GM21576 (cell line): ENCODE data around the gene MCU.
"Not testable (repeated sequence)": the region's sequence is repeated elsewhere in the genome, so short reads cannot be mapped to it uniquely, and the experiment has no call there.

Experiments used
- ATAC-seq: cut with Tn5 transposase; IDR thresholded peaks from one replicate; pipeline ENCODE4 v1.9.1; 2021; ENCODE audit warnings: mild to moderate bottlenecking, moderate library complexity; ENCODE audit not compliant: unreplicated experiment

MCU gene

DNA sequence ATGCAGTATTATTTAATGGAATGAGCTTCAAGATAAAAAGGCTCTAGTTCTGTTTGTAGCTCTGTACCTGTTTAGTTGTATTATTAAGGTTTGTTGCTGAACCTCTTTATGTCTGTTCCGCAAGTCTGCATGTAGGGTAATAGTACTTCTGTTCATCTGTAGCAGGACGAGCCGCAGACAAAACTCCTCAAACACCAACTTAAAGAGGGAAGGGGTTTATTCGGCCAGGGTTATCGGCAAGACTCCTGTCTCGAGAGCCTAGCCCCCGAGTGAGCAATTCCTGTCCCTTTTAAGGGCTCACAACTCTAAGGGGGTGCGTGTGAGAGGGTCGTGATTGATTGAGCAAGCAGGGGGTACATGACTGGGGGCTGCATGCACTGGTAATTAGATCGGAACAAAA lies 67.0 kb downstream of the MCU start:
- ATAC-seq, result not testable (repeated sequence)

DNA sequence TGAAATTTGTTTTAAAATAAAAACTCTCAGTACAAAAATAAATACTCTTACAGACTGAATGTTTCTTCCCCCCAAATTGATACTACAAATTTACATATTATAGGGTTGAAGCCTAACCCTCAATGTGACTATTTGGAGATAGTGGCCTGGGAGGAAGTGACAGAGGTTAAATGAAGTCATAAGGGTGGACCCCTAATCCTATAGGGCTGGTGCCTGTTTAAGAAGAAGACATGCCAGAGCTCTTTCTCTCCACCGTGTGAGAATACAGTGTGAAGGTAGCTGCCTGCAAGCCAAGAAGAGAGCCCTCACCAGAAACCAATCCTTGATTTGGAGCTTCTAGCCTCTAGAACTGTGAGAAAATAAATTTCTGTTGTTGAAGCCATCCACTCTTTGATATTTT lies 67.6 kb downstream of the MCU start:
- no peak for ATAC-seq

DNA sequence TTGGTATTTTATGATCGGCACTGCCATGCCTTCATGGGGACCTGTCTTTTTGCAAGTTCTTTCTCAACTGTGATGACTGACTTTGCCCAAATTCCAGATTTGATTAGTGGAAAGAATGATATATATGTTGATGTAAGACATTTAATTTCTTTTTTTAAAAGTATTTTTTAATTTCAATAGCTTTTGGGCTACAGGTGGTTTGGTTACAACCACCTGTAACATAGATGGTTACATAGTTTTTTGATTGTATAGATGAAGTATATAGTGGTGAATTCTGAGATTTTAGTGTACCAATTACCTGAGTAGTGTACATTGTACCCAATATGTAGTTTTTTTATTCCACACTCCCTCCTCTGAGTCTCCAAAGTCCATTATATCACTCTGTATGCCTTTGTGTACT lies 69.6 kb downstream of the MCU start:
- no peak for ATAC-seq

DNA sequence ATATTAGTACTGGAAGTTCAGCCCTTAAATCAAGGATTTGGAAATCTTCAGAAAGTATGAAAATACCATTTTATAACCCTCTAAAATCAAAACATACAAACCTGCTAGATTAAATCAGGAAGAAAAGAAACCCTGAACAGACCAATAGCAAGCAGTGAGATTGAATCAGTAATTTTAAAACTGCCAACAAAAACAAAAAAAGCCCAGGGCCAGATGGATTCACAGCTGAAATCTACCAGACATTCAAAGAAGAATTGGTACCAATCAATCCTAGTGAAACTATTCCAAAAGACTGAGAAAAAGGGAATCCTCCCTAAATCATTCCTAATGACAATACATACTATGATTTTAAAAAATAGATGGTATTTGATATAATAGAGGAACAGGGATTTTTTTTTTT lies 70.1 kb downstream of the MCU start:
- no peak for ATAC-seq

DNA sequence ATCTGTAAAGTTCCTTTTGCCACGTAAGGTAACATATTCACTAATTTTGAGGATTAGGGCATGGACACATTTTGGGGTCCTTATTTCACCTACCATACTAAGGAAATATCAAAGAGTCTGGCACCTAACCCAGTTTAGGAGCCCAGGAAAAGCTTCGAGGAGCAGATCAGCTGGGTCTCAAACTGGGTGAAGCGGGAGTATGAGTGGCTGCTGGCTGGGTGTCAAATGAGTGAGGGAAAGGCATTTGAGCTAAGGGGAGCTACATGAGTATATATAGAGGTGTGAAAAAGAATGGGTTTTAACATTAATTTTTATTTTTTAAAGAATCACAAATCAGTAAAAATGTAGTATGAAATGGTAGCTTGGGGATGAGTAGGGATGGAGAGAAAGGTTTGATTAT lies 71.3 kb downstream of the MCU start:
- no peak for ATAC-seq

DNA sequence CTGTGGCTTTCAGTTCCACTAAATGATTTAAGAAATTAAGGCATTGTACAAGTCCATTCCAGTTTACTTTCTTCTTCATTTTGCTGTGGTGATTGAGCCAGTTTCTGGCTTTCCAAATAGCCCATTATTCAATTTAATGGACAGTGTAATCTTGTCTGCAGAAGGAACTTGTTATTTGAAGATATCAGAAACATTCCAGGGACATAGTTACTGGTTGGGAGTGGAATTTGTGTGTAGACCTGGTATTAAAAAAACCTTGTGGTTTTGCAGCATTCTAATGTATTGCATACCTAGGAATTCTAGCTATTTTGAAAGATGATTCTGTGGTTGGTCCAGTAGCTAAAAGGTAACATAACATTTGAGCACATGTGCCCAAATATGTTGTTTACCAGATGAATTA lies 72.2 kb downstream of the MCU start:
- no peak for ATAC-seq

DNA sequence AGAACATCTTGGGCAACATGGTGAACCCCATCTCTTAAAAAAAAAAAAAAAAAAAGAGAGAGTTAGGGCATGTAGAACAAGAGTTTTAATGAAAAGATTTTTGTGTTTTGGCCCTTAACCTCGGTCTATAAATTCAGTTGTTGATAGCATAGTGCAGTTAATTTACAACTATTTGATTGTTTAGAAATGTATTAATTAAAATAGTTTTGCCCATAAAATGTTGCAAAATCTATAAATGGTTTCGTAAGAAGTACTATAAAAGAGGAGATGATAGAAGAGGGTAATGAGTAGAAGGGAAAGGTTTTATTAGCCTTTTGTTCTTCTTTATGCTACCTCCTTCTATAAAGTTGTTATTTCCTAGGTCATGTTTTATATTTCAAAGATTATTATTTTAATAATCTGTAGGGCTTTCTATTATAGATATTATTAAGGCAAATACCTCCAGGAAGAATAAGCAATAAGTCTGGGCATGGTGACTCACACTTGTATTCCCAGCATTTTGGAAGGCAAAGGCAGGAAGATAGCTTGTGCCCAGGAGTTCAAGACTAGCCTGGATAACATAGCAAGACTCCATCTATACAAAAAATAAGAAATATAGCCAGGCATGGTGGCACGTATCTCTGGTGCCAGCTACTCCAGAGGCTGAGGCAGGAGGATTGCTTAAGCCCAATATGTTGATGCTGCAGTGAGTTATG lies 73.3 kb downstream of the MCU start:
- no peak for ATAC-seq

DNA sequence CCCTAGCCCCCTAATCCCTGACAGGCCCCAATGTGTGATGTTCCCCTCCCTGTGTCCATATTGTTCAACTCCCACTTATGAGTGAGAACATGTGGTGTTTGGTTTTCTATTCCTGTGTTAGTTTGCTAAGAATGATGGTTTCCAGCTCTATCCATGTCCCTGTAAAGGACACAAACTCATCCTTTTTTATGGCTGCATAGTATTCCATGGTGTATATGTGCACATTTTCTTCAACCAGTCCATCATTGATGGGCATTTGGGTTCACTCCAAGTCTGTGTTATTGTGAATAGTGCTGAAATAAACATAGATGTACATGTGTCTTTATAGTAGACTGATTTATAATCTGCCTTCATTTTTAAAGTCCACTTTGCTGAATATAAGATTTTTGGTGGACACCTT lies 79.3 kb downstream of the MCU start:
- ATAC-seq, result not testable (repeated sequence)

DNA sequence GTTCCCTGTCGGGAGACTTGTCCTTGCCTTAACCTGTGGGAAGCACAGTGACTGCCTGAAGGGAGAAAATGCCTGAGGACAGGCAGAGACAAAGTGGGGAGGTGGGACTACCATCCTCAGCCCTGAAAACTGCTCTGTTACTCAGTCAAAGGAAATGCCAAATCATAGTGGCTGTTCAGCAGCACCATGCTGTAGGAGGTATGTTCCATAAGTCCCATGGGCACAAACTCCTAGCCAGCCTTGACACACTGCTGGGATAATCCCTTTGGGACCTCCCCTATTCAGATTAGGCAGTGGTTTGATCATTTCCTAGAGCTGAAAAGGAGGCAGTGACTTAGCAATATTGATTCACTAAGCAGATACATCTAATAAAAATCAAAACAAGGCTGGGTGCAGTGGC lies 80.1 kb downstream of the MCU start:
- no peak for ATAC-seq

DNA sequence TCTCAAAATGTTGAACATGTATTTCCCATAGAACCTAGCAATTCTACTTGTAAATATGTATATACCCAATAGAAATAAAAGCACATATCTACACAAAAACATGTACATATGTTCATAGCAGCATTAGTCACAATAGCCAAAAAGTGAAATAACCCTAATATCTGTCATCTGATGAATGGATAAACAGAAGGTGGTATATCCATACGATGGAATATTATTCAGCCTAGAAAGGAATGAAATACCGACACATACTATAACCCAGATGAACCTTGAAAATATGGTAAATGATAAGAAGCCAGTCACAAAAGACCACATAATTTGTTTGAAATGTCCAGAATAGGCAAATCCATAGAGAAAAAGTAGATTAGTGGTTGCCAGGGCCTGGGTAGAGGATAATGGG lies 87.9 kb downstream of the MCU start:
- ATAC-seq, result no peak

DNA sequence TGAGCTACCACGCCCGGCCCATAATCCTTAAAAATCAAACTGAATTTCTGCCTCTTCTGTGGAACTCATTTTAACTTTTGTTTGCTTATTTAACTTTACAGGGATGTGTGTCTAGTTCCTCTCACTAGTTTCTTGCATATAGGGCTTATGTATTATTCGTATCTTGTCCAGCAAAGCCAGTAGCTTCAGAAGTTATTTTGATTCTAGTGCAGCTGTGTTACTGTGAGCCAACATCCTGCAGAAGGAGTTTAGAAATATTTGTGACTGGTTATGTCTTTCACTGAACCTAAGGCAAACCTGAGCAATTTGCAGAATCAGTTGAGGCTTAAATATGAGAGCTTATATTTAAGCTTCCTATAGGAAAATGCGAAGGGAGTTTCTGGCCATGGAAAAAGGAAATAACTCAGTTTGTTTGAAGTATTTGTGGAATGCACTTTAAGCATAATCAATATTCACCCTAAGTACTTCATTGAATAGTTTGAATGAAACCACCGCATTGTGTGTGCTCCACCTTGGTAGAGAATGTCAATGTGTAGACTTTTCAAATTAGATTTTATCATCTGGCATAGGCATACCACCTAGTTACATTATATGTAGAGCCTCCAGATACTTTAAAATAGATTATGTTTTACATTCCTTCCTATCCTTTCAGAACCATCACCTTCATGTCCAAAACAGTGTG lies 90.8 kb downstream of the MCU start:
- ATAC-seq, result no peak

DNA sequence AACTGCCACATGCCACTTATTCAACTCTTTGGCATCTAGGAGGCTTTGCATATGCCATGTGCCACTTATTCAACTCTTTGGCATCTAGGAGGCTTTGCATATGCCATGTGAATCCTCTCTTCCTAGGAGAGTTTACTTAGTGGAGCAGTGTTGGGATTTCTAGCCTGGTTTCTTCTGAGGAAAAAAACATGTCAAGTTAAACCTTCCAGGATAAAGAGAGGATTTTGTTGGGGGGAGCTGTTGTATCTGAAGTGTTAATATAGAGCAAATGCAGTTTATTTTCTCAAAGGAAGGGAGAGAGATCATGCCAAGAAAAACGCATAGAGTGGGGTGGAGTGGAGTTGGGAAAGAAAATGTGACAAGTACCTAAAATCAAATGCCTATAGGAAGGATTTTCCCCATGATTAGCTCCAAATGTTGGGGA lies 91.5 kb downstream of the MCU start:
- no peak for ATAC-seq

DNA sequence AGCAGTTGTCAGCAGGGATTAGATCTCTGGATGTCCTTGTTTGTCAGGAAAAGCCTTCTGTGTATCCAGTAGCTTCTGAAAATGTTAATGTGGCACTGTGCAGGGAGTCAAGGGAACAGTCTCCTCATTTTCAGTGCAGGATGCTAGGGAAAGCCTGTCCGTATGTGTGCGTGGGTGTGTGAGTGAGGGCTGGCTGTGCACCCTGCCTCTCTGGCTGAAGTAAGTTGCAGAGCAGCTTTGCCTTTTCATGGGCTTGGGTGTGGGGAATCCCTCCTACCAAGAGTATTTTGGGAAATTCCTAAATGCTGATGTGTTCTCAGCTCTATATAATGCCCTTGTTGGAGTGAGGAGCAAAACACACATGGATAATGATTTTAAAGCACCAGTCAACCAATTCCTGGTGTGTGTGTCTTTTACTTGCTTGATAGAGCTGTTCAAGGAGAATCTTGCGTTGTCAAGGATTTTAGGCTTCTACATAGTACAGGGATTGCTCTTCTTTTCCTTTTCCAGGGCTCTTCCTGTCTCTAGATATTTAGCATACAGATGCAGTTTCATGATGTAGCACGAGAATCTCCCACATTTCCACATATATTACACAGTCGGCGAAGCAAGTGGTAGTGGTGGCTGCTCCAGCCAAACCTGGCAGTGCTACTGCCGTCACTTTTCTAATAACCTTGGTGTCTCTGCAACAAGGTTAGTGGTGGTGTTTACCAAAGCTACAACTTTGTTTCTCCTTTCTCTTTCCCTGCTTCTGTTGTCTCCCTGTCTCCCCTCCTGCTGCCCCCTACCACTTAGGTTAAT lies 92.8 kb downstream of the MCU start:
- no peak for ATAC-seq

DNA sequence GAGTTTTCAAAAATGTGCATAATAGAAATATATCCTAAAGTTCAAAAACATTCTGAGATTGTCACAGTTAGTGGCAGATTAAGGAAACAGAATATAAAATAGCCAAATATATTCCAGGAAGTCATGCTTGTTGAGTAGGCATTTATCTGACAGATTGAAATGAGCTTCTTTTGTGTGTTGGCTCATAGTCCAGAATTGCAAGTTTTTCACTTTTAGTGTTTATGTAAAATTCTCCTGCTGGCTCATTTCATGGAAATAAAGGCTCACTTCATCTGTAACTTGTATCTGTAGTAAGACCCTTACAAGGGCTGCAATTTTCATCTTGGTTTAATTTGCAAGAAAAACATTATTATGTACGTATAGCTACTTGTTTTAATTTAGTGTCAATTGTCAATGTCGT lies 93.5 kb downstream of the MCU start:
- ATAC-seq, result no peak

DNA sequence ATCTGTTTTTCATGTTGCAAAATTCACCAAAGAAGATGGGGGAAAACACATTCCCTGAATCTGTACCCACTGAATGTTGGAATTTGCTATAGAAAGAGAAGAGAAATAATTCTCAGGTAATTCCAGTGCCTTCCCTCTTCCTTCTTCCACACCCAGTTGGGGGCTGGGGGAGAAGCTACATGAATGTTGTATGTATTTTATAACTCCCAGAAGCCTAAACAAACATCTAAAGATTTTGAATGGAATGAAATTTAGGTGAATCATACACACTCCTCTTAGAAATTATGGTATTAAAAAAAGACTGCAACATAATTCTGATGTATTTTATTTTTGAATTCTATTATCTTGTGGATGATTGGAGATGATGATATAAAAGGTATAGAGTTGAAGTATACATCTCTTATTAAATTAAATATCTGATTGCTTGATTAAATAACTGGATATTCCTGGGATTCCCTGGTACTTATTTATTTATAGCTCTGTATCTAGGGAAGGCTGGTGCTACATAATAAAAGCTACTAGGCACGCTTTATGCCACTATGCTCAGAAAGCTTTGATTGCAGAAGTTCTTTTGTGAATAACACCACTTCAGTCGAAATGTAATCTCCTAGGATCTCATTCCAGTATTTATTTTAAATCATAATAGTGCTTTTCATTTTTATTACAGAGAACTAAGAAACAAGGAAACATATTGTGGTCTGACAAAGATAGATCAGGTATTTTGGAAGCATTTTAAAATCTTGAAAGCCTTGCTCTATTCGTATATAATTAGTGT lies 98.5 kb downstream of the MCU start:
- no peak for ATAC-seq

DNA sequence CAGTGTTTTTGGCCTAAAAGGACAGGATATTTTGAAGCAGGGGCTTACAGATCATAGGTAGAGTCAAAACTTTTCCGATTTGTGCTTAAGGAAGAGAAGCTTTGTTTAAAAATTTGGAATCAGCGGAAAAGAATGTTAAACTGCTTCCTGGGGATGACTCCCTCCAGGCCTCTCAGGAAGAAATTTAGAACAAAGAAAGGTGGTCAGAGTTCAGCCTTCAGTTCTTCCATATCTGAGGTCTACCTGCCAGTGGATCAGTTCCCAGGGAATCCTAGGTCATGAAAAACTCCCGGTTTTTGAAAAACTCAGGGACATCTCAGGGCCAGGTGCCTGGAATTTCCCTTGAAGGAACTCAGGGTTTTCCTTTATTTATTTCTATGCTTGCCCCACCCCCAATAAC lies 100.3 kb downstream of the MCU start:
- no peak for ATAC-seq

DNA sequence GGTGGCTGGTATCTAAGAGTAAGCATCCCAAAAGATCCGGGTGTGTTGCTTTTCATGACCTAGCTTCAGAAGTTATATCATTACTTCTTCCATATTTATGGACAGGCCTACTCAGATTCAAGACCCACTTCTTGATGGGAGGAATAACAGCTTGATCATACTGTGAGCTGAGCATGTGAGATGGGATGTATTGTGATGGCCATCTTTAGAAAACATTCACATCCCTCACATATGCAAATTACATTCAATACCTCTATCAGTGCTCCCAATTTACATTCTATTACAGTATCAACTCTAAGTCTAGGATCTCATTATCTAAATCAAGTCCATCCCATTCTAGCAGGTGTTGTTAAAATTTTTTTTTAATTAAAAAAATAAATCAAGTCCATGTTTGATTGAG lies 101.8 kb downstream of the MCU start:
- no peak for ATAC-seq

DNA sequence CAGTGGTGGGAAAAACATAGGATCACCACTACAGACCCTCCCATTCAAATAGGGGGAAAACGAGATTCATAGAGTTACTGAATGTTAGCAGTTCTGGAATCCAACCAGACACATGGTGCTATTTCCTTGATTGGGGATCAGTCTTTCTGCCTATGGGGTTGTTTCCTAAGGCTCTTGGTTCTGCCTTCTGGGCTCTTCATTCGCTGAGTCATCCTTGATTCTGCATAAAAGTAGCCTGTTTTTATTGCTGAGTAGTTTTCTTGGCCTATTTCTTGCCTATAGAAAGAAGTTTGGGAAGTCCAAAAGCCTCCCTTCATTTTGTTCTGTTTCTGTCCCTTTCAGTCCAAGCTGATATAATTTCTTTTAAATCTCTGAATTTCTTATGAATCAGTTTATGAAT lies 102.3 kb downstream of the MCU start:
- ATAC-seq, result no peak

DNA sequence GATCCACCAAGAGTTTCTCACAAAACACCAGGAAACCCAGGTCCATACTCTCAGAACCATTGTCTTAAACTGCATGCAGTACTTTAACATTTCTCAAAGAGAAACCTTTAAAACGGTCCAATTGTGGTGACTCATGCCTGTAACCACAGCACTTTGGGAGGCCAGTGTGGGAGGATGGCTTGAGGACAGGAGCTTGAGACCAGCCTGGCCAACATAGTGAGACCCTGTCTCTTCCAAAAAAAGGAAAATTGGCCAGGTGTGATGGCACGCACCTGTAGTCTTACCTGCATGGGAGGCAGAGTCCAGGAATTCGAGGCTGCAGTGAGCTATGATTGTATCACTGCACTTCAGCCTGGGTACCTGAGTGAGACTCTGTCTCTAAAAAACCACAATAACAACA lies 104.1 kb downstream of the MCU start:
- no peak for ATAC-seq

DNA sequence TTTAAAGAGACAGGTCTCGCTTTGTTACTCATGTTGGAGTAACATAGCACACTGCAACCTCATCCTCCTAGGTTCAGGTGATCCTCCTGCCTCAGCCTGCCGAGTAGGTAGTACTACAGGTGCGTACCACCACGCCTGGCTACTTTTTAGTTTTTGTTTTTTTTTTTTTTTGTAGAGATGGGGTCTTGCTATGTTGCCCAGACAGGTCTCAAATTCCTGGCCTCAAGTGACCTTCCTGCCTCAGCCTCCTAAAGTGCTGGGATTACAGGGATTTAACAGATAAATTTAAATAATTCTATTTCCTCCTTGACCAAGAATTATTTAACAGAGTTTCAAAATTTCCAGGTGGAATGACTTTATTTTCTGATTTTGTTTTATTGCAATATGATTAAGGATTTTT lies 104.6 kb downstream of the MCU start:
- ATAC-seq, result no peak

DNA sequence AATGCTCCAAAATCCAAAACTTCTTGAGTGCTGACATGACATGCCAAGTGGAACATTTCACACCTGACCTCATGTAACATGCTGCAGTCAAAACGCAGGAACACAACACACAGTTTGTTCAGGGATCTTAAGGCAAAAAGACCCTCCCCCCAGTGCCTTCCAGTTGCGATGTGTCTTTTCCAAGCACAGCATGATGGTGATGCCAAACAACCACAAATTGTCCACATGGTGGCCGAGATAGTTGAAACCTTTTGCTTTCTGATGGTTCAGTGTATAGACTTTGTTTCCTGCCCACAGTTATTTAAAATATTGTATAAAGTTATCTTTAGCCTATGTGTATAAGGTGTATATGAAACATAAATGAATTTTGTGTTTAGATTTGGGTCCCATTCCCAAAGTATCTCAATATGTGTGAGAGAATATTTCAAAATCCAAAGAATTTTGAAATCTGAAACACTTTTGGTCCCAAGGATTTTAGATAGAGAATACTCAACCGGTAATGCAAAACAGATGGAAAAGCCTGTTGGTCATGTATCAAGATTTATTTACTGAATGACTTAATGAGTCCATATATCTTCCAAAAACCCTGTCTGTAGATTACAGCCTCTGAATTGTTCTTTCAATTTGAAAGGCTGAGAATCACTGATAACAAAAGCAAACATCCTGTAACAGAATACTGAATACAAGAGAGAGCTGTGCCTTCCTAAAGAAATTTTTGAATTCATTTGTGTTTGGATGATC lies 108.2 kb downstream of the MCU start:
- ATAC-seq, result no peak
